HEK293 (cell line): ENCODE data around the gene CBLL1.

Experiments used
- CTCF ChIA-PET: fragments of 350-600 bp; formaldehyde crosslinking; extraction: SDS; loops from one replicate; lab custom pipeline; 2021; ENCODE audit warnings: antibody characterized with exemption; lab: Yijun Ruan, JAX
- POLR2A ChIA-PET: fragments of 300-600 bp; formaldehyde crosslinking; extraction: SDS; loops from one replicate; lab custom pipeline; 2020; ENCODE audit warnings: antibody characterized with exemption, inconsistent platforms; lab: Yijun Ruan, JAX
- H3K27ac ChIP-seq: fragments of 200-500 bp; sonication (Bioruptor generic); 2 replicates; pipeline ENCODE4 v1.5.1; 2014; ENCODE audit warnings: low read depth, low read length, control low read depth, inconsistent platforms; ENCODE audit errors: extremely low read depth
- H3K36me3 ChIP-seq, 2 experiments: fragments of 200-500 bp in 1 of 2; sonication (Bioruptor generic) in 1 of 2; 1 replicate in 1 of 2; 2 replicates in 1 of 2; pipeline ENCODE4 v1.5.1; 2014 to 2017; ENCODE audit warnings: inconsistent platforms in 2 of 2, low read length in 2 of 2; ENCODE audit not compliant: control insufficient read depth in 2 of 2, insufficient read depth in 1 of 2
- H3K4me1 ChIP-seq: fragments of 200-500 bp; sonication (Bioruptor generic); 2 replicates; pipeline ENCODE4 v1.5.1; 2014; ENCODE audit warnings: mild to moderate bottlenecking, low read length, inconsistent platforms; ENCODE audit not compliant: control insufficient read depth, insufficient read depth
- H3K4me3 ChIP-seq: 2 replicates; pipeline ENCODE4 v1.5.1; 2011; ENCODE audit warnings: low read depth, mild to moderate bottlenecking, control low read depth, low read length, moderate library complexity
- H3K9me3 ChIP-seq: fragments of 200-500 bp; sonication (Bioruptor generic); 2 replicates; pipeline ENCODE4 v1.5.1; 2014; ENCODE audit warnings: low read depth, low read length, inconsistent platforms; ENCODE audit not compliant: control insufficient read depth, insufficient read depth
- KLF16 ChIP-seq: fragments of 450-650 bp; formaldehyde crosslinking; IDR thresholded peaks from 2 replicates; pipeline ENCODE4 v1.5.1; 2017; ENCODE audit warnings: missing biosample characterization, missing genetic modification characterization
- KLF9 ChIP-seq: fragments of 450-650 bp; formaldehyde crosslinking; IDR thresholded peaks from 2 replicates; pipeline ENCODE4 v1.5.1; 2016; ENCODE audit warnings: missing biosample characterization, missing genetic modification characterization, low read depth
- PRDM1 ChIP-seq: fragments of 450-650 bp; formaldehyde crosslinking; IDR thresholded peaks from 2 replicates; pipeline ENCODE4; 2016; ENCODE audit warnings: missing biosample characterization, missing genetic modification characterization
- PRDM10 ChIP-seq: fragments of 450-650 bp; formaldehyde crosslinking; IDR thresholded peaks from 2 replicates; pipeline ENCODE4 v1.5.1; 2016; ENCODE audit warnings: missing biosample characterization, missing genetic modification characterization
- SP3 ChIP-seq: fragments of 450-650 bp; formaldehyde crosslinking; IDR thresholded peaks from 2 replicates; pipeline ENCODE4 v1.5.1; 2016; ENCODE audit warnings: missing biosample characterization, missing genetic modification characterization
- ZBTB11 ChIP-seq: fragments of 450-650 bp; formaldehyde crosslinking; conservative IDR thresholded peaks from 2 replicates; pipeline ENCODE4 v1.5.1; 2016; ENCODE audit warnings: low read depth, missing biosample characterization, missing genetic modification characterization
- ZBTB8A ChIP-seq: fragments of 450-650 bp; formaldehyde crosslinking; IDR thresholded peaks from 2 replicates; pipeline ENCODE4 v1.5.1; 2016; ENCODE audit warnings: missing biosample characterization, missing genetic modification characterization
- ZIC2 ChIP-seq: fragments of 450-650 bp; formaldehyde crosslinking; IDR thresholded peaks from 2 replicates; pipeline ENCODE4 v1.5.1; 2016; ENCODE audit warnings: missing biosample characterization, missing genetic modification characterization
- ZNF184 ChIP-seq: fragments of 450-650 bp; IDR thresholded peaks from 2 replicates; pipeline ENCODE4 v1.5.1; 2018; ENCODE audit warnings: missing biosample characterization, mild to moderate bottlenecking, missing genetic modification characterization
- ZNF2 ChIP-seq: fragments of 450-650 bp; formaldehyde crosslinking; IDR thresholded peaks from 2 replicates; pipeline ENCODE4 v1.5.1; 2016; ENCODE audit warnings: missing biosample characterization, missing genetic modification characterization
- ZNF223 ChIP-seq: fragments of 450-650 bp; formaldehyde crosslinking; IDR thresholded peaks from 2 replicates; pipeline ENCODE4 v1.5.1; 2016; ENCODE audit warnings: missing biosample characterization, missing genetic modification characterization
- ZNF24 ChIP-seq: fragments of 450-650 bp; formaldehyde crosslinking; IDR thresholded peaks from 2 replicates; pipeline ENCODE4 v1.5.1; 2016; ENCODE audit warnings: missing biosample characterization, missing genetic modification characterization
- ZNF394 ChIP-seq: fragments of 450-650 bp; formaldehyde crosslinking; IDR thresholded peaks from 2 replicates; pipeline ENCODE4 v1.5.1; 2016; ENCODE audit warnings: missing biosample characterization, missing genetic modification characterization, mild to moderate bottlenecking, moderate library complexity, borderline replicate concordance
- ZNF404 ChIP-seq: fragments of 450-650 bp; formaldehyde crosslinking; IDR thresholded peaks from 2 replicates; pipeline ENCODE4 v1.5.1; 2017; ENCODE audit warnings: missing biosample characterization, missing genetic modification characterization
- ZNF423 ChIP-seq: fragments of 450-650 bp; formaldehyde crosslinking; IDR thresholded peaks from 2 replicates; pipeline ENCODE4 v1.5.1; 2016; ENCODE audit warnings: missing biosample characterization, missing genetic modification characterization
- ZNF449 ChIP-seq: fragments of 450-650 bp; formaldehyde crosslinking; IDR thresholded peaks from 2 replicates; pipeline ENCODE4 v1.5.1; 2017; ENCODE audit warnings: missing biosample characterization, mild to moderate bottlenecking, missing genetic modification characterization, moderate library complexity
- ZNF48 ChIP-seq: fragments of 450-650 bp; formaldehyde crosslinking; IDR thresholded peaks from 2 replicates; pipeline ENCODE4 v1.5.1; 2016; ENCODE audit warnings: missing biosample characterization, missing genetic modification characterization
- ZNF501 ChIP-seq: fragments of 450-650 bp; formaldehyde crosslinking; IDR thresholded peaks from 2 replicates; pipeline ENCODE4 v1.5.1; 2016; ENCODE audit warnings: missing biosample characterization, missing genetic modification characterization
- ZNF558 ChIP-seq: fragments of 450-650 bp; formaldehyde crosslinking; IDR thresholded peaks from 2 replicates; pipeline ENCODE4 v1.5.1; 2016; ENCODE audit warnings: missing biosample characterization, missing genetic modification characterization
- ZNF623 ChIP-seq: fragments of 450-650 bp; formaldehyde crosslinking; IDR thresholded peaks from 2 replicates; pipeline ENCODE4 v1.5.1; 2016; ENCODE audit warnings: missing biosample characterization, missing genetic modification characterization
- ZNF658 ChIP-seq: fragments of 450-650 bp; formaldehyde crosslinking; IDR thresholded peaks from 2 replicates; pipeline ENCODE4; 2016; ENCODE audit warnings: missing biosample characterization, missing genetic modification characterization
- ZNF76 ChIP-seq: fragments of 450-650 bp; formaldehyde crosslinking; IDR thresholded peaks from 2 replicates; pipeline ENCODE4; 2016; ENCODE audit warnings: low read depth, missing biosample characterization, missing genetic modification characterization, borderline replicate concordance
- ZNF785 ChIP-seq: fragments of 450-650 bp; formaldehyde crosslinking; IDR thresholded peaks from 2 replicates; pipeline ENCODE4 v1.5.1; 2016; ENCODE audit warnings: missing biosample characterization, missing genetic modification characterization
- TF ChIP-seq, protein P1 (sequence below): fragments of 450-650 bp; formaldehyde crosslinking; IDR thresholded peaks from 2 replicates; pipeline ENCODE4 v1.5.1; 2016; ENCODE audit warnings: missing biosample characterization, missing genetic modification characterization
- TF ChIP-seq, protein P2 (sequence below): fragments of 450-650 bp; formaldehyde crosslinking; IDR thresholded peaks from 2 replicates; pipeline ENCODE4 v1.5.1; 2017; ENCODE audit warnings: missing biosample characterization, missing genetic modification characterization

Gene CBLL1

DNA sequence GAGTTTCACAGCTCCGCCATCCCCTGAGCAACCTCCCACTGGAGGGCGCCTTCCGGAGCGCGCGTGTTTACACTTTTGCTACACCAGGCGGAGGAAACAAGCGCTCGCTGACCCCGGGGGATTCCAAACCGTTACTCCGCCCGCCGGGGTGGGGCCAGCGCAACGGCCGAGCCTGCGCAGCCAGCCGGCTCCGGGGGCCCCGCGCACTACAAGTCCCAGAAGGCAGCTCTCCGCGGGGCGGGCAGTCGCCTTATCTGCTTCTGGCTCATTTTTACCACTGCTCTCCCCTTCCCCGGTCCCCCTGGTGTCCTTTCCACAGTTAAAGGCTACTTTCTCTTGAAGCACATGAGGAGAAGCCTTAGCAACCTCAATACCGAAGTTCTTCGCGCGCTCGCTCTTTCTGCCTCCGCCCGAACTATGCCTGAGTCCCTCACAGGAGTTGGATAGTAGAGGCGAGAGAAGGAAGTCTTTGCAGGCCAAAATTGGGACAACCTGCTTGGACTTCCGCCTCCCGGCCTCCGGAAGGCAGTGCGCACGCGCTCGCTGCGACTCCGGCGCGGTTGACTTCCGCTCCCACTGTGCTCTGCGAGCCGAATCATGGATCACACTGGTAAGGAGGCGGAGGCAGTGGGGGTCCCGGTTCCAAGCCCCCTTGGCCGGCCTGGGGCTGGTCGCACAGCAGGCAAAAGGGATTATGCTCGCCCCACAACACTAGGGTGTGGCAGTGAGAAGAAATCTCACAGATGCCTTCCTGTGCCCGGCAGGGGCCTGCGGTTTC, at the start of gene CBLL1:
CBLL1 (plus strand) TSS at position 576 of the 778 bp plus-strand sequence; CDS start at position 598, 22 bp downstream.
- Histone ChIP-seq H3K9me3 (no peaks in the 10 kb centered on the region), H3K36me3 (peaks cover under 1 to 1% of the 10 kb centered on the region in 2 experiments; a peak in 2 of 3 replicates), H3K4me1 (peaks cover 2% of the 10 kb centered on the region; the same call in 1 of the 2 replicates), H3K4me3 (peak within 1 kb of the TSS; percentile 73), H3K27ac (peak within 1 kb of the TSS; percentile 82)
- CTCF ChIA-PET, result interaction anchor here (0.6 to 8.8 kb wide), 20 partner anchors 11 to 1567 kb away, joined by 3 to 106 read pairs (median 4); partner anchors contain the start of gene HBP1
- POLR2A ChIA-PET, result interaction anchor here (0.6 to 2.0 kb wide), 11 partner anchors 11 to 935 kb away, joined by 3 to 13 read pairs (median 4); partner anchors contain the start of genes COG5, DLD, DUS4L and HBP1
- TF ChIP-seq ZNF449 (tag by site-specific recombination), result peak; percentile 79
- TF ChIP-seq ZNF423 (tag by site-specific recombination), result peak; percentile 52; the same call in 1 of the 2 replicates
- no peak for TF ChIP-seq ZNF48 (tag by site-specific recombination)
- peak; percentile 91 for TF ChIP-seq ZNF76 (tag by site-specific recombination)
- TF ChIP-seq SP3 (tag by site-specific recombination), result peak; percentile 90
- TF ChIP-seq ZIC2 (tag by site-specific recombination), result peak; percentile 68
- TF ChIP-seq, protein P1, sequence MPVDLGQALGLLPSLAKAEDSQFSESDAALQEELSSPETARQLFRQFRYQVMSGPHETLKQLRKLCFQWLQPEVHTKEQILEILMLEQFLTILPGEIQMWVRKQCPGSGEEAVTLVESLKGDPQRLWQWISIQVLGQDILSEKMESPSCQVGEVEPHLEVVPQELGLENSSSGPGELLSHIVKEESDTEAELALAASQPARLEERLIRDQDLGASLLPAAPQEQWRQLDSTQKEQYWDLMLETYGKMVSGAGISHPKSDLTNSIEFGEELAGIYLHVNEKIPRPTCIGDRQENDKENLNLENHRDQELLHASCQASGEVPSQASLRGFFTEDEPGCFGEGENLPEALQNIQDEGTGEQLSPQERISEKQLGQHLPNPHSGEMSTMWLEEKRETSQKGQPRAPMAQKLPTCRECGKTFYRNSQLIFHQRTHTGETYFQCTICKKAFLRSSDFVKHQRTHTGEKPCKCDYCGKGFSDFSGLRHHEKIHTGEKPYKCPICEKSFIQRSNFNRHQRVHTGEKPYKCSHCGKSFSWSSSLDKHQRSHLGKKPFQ (tag by site-specific recombination), result peak; percentile 84
- 0 out of 2 replicates have a peak, but pooled peaks have one; percentile 54 for TF ChIP-seq PRDM1
- peak; percentile 93 for TF ChIP-seq PRDM10 (tag by site-specific recombination)
- TF ChIP-seq ZNF501 (tag by site-specific recombination), result no peak; the same call in 1 of the 2 replicates
- peak; percentile 33; the same call in 1 of the 2 replicates for TF ChIP-seq KLF16
- TF ChIP-seq ZNF623, result no peak
- TF ChIP-seq ZNF404 (tag by site-specific recombination), result no peak
- no peak for TF ChIP-seq ZNF658 (tag by site-specific recombination)
- peak; percentile 64; the same call in 1 of the 2 replicates for TF ChIP-seq ZNF184 (tag by site-specific recombination)
- TF ChIP-seq ZBTB11 (tag by site-specific recombination), result peak; percentile 96
- peak; percentile 87; the same call in 1 of the 2 replicates for TF ChIP-seq ZNF785 (tag by site-specific recombination)
- peak; percentile 43; the same call in 1 of the 2 replicates for TF ChIP-seq ZNF394
- TF ChIP-seq ZNF223 (tag by site-specific recombination), result peak; percentile 69; the same call in 1 of the 2 replicates
- TF ChIP-seq, protein P2, sequence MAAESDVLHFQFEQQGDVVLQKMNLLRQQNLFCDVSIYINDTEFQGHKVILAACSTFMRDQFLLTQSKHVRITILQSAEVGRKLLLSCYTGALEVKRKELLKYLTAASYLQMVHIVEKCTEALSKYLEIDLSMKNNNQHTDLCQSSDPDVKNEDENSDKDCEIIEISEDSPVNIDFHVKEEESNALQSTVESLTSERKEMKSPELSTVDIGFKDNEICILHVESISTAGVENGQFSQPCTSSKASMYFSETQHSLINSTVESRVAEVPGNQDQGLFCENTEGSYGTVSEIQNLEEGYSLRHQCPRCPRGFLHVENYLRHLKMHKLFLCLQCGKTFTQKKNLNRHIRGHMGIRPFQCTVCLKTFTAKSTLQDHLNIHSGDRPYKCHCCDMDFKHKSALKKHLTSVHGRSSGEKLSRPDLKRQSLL (tag by site-specific recombination), result peak; percentile 3; the same call in 1 of the 2 replicates
- TF ChIP-seq ZNF2, result 0 out of 2 replicates have a peak, but pooled peaks have one; percentile 80
- TF ChIP-seq ZBTB8A, result peak; percentile 89
- no peak for TF ChIP-seq ZNF558 (tag by site-specific recombination)
- 0 out of 2 replicates have a peak, but pooled peaks have one; percentile 14 for TF ChIP-seq ZNF24 (tag by site-specific recombination)
- TF ChIP-seq KLF9 (tag by site-specific recombination), result 0 out of 2 replicates have a peak, but pooled peaks have one; percentile 22
